ENCODE data around the gene MPPED2. TPM values are rescaled to one million over a fixed set of nuclear protein-coding genes. Genes with fewer than 3 reads are reported as not detected.
A peak's percentile ranks its signal among the peaks of the same experiment; 100 is the strongest.

Gene MPPED2
- total RNA-seq, 1 experiment from 2014 or later, result 4.7 TPM

GRCh38 chr11:30364139-30364836 is 221.9 kb downstream of the MPPED2 start:
- Histone ChIP-seq H2AFZ (ENCODE audit: low read length) (no peak overlapping the region), H3K4me1 (ENCODE audit: insufficient read depth, low read length) (no peaks in the 10 kb centered on the region), H2BK20ac (ENCODE audit: low read depth, low read length, poor library complexity, severe bottlenecking) (no peak overlapping the region), H2BK12ac (ENCODE audit: insufficient read length, low read depth, low read length) (no peak overlapping the region), H4K20me1 (ENCODE audit: control insufficient read depth, insufficient read depth, insufficient read length) (no peaks in the 10 kb centered on the region), H4K91ac (ENCODE audit: insufficient read length, low read depth, low read length) (no peak overlapping the region), H4K8ac (replicated peaks; ENCODE audit: insufficient read length, low read depth, low read length) (no peak overlapping the region), H3K23ac (ENCODE audit: insufficient read length, low read depth, low read length) (no peak overlapping the region), H3K14ac (ENCODE audit: insufficient read depth, low read length) (no peak overlapping the region), H3K23me2 (ENCODE audit: insufficient read length, low read depth, low read length, poor library complexity, severe bottlenecking) (no peaks in the 10 kb centered on the region), H3T11ph (ENCODE audit: low read length) (no peak overlapping the region), H2BK15ac (ENCODE audit: low read depth, low read length) (no peak overlapping the region), H2BK5ac (ENCODE audit: insufficient read length, low read length) (no peak overlapping the region), H3K27ac (ENCODE audit: insufficient read length, low read depth, low read length) (no peak overlapping the region), H2BK120ac (ENCODE audit: low read depth, low read length, poor library complexity, severe bottlenecking) (no peak overlapping the region), H3K27me3 (ENCODE audit: insufficient read depth, low read length) (no peaks in the 10 kb centered on the region), H4K5ac (ENCODE audit: insufficient read length, low read depth, low read length) (no peak overlapping the region), H3K18ac (ENCODE audit: insufficient read length, low read depth, low read length) (no peak overlapping the region), H3K4ac (ENCODE audit: low read depth, low read length) (no peak overlapping the region), H3K9me3 (ENCODE audit: control insufficient read depth, low read depth, low read length) (no peaks in the 10 kb centered on the region), H2AK5ac (ENCODE audit: insufficient read length, low read length) (no peak overlapping the region), H3K4me2 (ENCODE audit: insufficient read depth, insufficient read length, low read length) (no peak overlapping the region), H3K79me1 (ENCODE audit: insufficient read depth, low read depth, low read length, poor library complexity, severe bottlenecking) (no peaks in the 10 kb centered on the region), H3K9ac (ENCODE audit: extremely low read depth, insufficient read length, low read length) (no peak overlapping the region), H3K79me2 (ENCODE audit: insufficient read depth, low read length) (no peaks in the 10 kb centered on the region), H3K56ac (ENCODE audit: insufficient read length, low read depth, low read length) (no peak overlapping the region)
- Mint-ChIP-seq H3K4me3 (no peak overlapping the region), H3K36me3 (ENCODE audit: insufficient read depth in 1 of 3, low read depth in 3 of 3) (0 out of 7 replicates have a peak, but pooled peaks cover 0 to 3% (median 0%) of the 10 kb centered on the region in 3 experiments), H3K27me3 (ENCODE audit: low read depth) (no peaks in the 10 kb centered on the region; the same call in 1 of the 2 replicates), H3K27ac (peak overlapping the region in 1 of 3 experiments; percentile 27; a peak in 3 of 7 replicates), H3K9me3 (peaks cover 0 to 2% of the 10 kb centered on the region in 2 experiments; a peak in 1 of 5 replicates), H3K4me1 (peaks cover 13 to 18% of the 10 kb centered on the region in 2 experiments)
- no peak for TF ChIP-seq CTCF (conservative IDR thresholded peaks at IDR 0.05)
- WGBS (ENCODE audit: extremely low coverage, insufficient read length, low lambda C conversion rate), result no CpG with 5 or more reads among the region's 7 CpGs
- DNase-seq, result no peak

Data from H9 (cell line).